Spleen (tissue), 11 donors: ENCODE measurements around the gene SLC35F3. TPM values are rescaled to one million over a fixed set of nuclear protein-coding genes. Genes with fewer than 3 reads are reported as not detected.

Experiments
- DNase-seq: peaks from one replicate; pipeline ENCODE4 v3.0.0-alpha.2; 2020
- H3K27ac ChIP-seq, 8 donors: fragments of 200-600 bp; sonication (generic) in 7 of 8; 1 replicate in 4 of 8; 2 replicates in 4 of 8; pipeline versions ENCODE4 v1.5.0 to v1.8.0; 2016 to 2021; ENCODE audit warnings: inconsistent platforms in 4 of 8, mild to moderate bottlenecking in 4 of 8, moderate library complexity in 1 of 8
- H3K27me3 ChIP-seq, 7 donors: fragments of 200-600 bp; sonication (generic) in 6 of 7; replicated peaks in 1 of 7; 1 replicate in 4 of 7; 2 replicates in 3 of 7; pipeline versions ENCODE4 v1.5.0 to v1.8.0; 2016 to 2021; ENCODE audit warnings: inconsistent platforms in 3 of 7, mild to moderate bottlenecking in 1 of 7
- H3K36me3 ChIP-seq, 6 donors: fragments of 200-600 bp; sonication (generic) in 5 of 6; 1 replicate in 4 of 6; 2 replicates in 2 of 6; pipeline versions ENCODE4 v1.5.0 to v1.8.0; 2016 to 2021; ENCODE audit warnings: inconsistent platforms in 2 of 6
- H3K4me1 ChIP-seq, 6 donors: fragments of 200-600 bp; sonication (generic) in 5 of 6; 1 replicate in 3 of 6; 2 replicates in 3 of 6; pipeline versions ENCODE4 v1.5.0 to v1.8.0; 2016 to 2021; ENCODE audit warnings: inconsistent platforms in 3 of 6
- H3K4me3 ChIP-seq, 8 donors: fragments of 200-600 bp; sonication (generic) in 7 of 8; 1 replicate in 4 of 8; 2 replicates in 4 of 8; pipeline versions ENCODE4 v1.5.0 to v1.8.0; 2016 to 2021; ENCODE audit warnings: inconsistent platforms in 4 of 8, mild to moderate bottlenecking in 4 of 8, moderate library complexity in 2 of 8
- H3K9me3 ChIP-seq, 8 donors: fragments of 200-600 bp; sonication (generic) in 7 of 8; 1 replicate in 4 of 8; 2 replicates in 4 of 8; pipeline versions ENCODE4 v1.5.0 to v1.8.0; 2016 to 2021; ENCODE audit warnings: inconsistent platforms in 4 of 8
- POLR2A ChIP-seq, 3 donors: fragments of 450-650 bp; IDR thresholded peaks; one replicate each; pipeline ENCODE4 v1.5.1; 2017; ENCODE audit warnings: antibody characterized with exemption in 3 of 3, mild to moderate bottlenecking in 1 of 3
- POLR2AphosphoS5 ChIP-seq, 3 donors: sonication (generic); formaldehyde crosslinking; IDR thresholded peaks; one replicate each; pipeline ENCODE4 v1.5.1; 2017; ENCODE audit warnings: antibody characterized with exemption in 3 of 3
- WGBS, 5 donors: extraction: QIAGEN DNeasy Blood & Tissue Kit in 3 of 5; methylation state at CpG; one replicate each; pipeline versions ENCODE4 v1.1.5 to v1.1.7; 2013 to 2018; 5-methylcytosine and 5-hydroxymethylcytosine counted together
- intact Hi-C: fragments of 100-400 bp; cut with DNase I; formaldehyde crosslinking; loops from one replicate; pipeline ENCODE4 v1.15.0; 2023; ENCODE audit warnings: low total_unique reads
- polyA plus RNA-seq, 3 donors: library from polyadenylated mRNA; stranded (reverse); fragments of 200-250 nt; gene quantifications; one replicate each; pipeline ENCODE4 v1.2.1, GENCODE V29; 2013
- total RNA-seq, 7 donors: library from RNA; depleted of rRNA in 3 of 7; stranded (reverse); fragments of >200 nt in 3 of 7; fragmentation: NEBNext Ultra II Directional in 4 of 7; extraction: Animal tissue kit (Norgen Biotek cat#: 25700) in 4 of 7; gene quantifications; one replicate each; pipeline versions ENCODE4 v1.1.0 to v1.2.1, GENCODE V29; 2016 to 2021
- TF ChIP-seq, protein P1 (sequence below), 11 experiments: fragments of 200-600 bp in 7 of 11; fragments of 450-650 bp in 4 of 11; sonication (generic) in 4 of 11; IDR thresholded peaks in 8 of 11; conservative IDR thresholded peaks in 3 of 11; 1 replicate in 7 of 11; 2 replicates in 4 of 11; pipeline versions ENCODE4 v1.4.0 to v1.8.0; 2016 to 2021; ENCODE audit warnings: antibody characterized with exemption in 11 of 11, inconsistent platforms in 4 of 11, mild to moderate bottlenecking in 1 of 11
- donor health status: healthy with polysubstance abuse.
- donor health status: DM: no; HTN: no; CAD: no; lungs with moderate emphysema.
- donor health status: DM: no; HTN: no; CAD: no.
- donor health status: Bipolar disorder and iron deficiency.
- donor health status: healthy.
- donor health status: DM: no; HTN: no; CAD: no.
- donor health status: DM: yes; HTN: yes; CAD: no.

Gene SLC35F3
- total and polyA plus RNA-seq, 10 donors = 0.03 to 0.44 (median 0.11) TPM; not detected in 5

DNA sequence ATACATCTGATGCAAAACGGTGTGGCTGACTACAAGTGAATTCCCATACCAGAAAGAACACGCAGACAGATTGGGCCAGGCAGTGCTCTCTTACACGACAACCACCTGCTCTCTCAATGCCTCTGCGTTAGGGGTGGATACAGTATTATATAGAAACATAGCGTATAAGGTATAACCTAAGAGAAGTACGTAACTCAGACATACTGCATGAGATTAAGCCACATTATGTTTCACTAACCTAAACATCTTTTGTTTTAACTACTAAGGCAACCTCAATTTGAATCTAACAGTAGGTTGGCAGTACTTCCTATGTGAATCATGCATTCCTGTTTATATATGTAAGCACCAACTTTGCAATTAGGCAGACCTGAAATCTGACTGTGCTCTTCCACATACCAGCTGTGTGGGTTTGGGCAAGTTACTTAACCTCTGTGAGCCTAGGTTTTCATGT, 410.6 kb downstream of the SLC35F3 start:
- no peak for TF ChIP-seq POLR2AphosphoS5 (IDR thresholded peaks at IDR 0.05)
- TF ChIP-seq, protein P1, sequence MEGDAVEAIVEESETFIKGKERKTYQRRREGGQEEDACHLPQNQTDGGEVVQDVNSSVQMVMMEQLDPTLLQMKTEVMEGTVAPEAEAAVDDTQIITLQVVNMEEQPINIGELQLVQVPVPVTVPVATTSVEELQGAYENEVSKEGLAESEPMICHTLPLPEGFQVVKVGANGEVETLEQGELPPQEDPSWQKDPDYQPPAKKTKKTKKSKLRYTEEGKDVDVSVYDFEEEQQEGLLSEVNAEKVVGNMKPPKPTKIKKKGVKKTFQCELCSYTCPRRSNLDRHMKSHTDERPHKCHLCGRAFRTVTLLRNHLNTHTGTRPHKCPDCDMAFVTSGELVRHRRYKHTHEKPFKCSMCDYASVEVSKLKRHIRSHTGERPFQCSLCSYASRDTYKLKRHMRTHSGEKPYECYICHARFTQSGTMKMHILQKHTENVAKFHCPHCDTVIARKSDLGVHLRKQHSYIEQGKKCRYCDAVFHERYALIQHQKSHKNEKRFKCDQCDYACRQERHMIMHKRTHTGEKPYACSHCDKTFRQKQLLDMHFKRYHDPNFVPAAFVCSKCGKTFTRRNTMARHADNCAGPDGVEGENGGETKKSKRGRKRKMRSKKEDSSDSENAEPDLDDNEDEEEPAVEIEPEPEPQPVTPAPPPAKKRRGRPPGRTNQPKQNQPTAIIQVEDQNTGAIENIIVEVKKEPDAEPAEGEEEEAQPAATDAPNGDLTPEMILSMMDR (IDR thresholded peaks at IDR 0.05 in 8 of 11, conservative IDR thresholded peaks at IDR 0.05 in 3 of 11) = no peak
- TF ChIP-seq POLR2A (IDR thresholded peaks at IDR 0.05) = no peak
- DNase-seq = no peak
- Histone ChIP-seq H3K36me3 (no peaks in the 10 kb centered on the region), H3K4me3 (no peak overlapping the region), H3K27ac (peak overlapping the region in 5 of 8 donors; percentile 59 to 81 (median 74)), H3K4me1 (peaks cover 0 to 45% (median 4%) of the 10 kb centered on the region in 6 donors), H3K9me3 (no peaks in the 10 kb centered on the region), H3K27me3 (peaks cover 0 to 17% (median 0%) of the 10 kb centered on the region in 7 donors)
- 35 to 86% (median 62%) methylated on average over 6 of the region's 6 CpGs for WGBS, 5 donors
- intact Hi-C loops = no loop called here

DNA sequence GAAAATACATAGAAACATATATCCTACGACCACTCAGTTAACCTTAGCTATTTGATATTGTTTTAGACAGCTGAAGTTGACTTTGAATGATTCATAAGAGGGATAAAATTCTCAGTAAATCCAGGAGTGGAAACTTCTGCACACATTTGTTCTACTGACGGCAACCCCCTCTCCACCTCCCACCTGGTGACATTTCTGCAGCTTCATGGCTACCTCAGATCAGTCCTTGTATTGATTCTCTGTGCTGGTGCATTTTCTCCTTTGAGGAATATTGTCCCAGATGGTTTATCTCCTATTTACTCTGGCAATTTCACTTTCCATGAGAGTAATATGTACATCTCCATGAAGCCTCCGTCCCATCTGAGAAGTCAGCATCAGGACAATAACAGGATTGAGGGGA, 411.1 kb downstream of the SLC35F3 start:
- Histone ChIP-seq H3K9me3 (no peaks in the 10 kb centered on the region), H3K4me1 (peaks cover 0 to 40% (median 2%) of the 10 kb centered on the region in 6 donors), H3K36me3 (no peaks in the 10 kb centered on the region), H3K4me3 (no peak overlapping the region), H3K27me3 (peaks cover 0 to 17% (median 0%) of the 10 kb centered on the region in 7 donors), H3K27ac (peak overlapping the region in 5 of 8 donors; percentile 41 to 81 (median 74))
- no peak for DNase-seq
- TF ChIP-seq POLR2AphosphoS5 (IDR thresholded peaks at IDR 0.05) (no peak), POLR2A (IDR thresholded peaks at IDR 0.05) (no peak)
- TF ChIP-seq, protein P1 (IDR thresholded peaks at IDR 0.05 in 8 of 11, conservative IDR thresholded peaks at IDR 0.05 in 3 of 11) = no peak
- intact Hi-C loops = no loop called here
- WGBS, 5 donors = 68 to 86% (median 69%) methylated on average over 3 of the region's 3 CpGs

DNA sequence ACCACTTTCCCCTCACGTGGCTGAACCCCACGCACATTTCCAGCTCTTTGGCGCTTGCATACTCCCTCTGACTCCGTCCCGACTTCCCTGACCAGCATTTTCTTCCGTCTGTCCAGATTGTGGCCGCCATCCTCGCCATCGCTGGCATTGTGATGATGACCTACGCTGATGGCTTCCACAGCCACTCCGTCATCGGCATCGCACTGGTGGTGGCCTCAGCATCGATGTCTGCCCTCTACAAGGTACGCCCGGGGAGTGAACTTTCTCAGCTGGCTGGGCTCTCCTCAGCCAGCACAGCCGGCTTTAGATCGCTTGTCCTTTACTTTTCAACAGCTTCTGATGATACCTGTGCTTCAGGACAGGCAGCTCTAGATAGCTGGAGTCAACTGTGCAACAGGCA, 412.0 kb downstream of the SLC35F3 start:
- intact Hi-C loops = no loop called here
- no peak for TF ChIP-seq POLR2A (IDR thresholded peaks at IDR 0.05)
- TF ChIP-seq, protein P1 (IDR thresholded peaks at IDR 0.05 in 8 of 11, conservative IDR thresholded peaks at IDR 0.05 in 3 of 11) = no peak
- no peak for TF ChIP-seq POLR2AphosphoS5 (IDR thresholded peaks at IDR 0.05)
- 89 to 98% (median 93%) methylated on average over 18 of the region's 18 CpGs for WGBS, 5 donors

DNA sequence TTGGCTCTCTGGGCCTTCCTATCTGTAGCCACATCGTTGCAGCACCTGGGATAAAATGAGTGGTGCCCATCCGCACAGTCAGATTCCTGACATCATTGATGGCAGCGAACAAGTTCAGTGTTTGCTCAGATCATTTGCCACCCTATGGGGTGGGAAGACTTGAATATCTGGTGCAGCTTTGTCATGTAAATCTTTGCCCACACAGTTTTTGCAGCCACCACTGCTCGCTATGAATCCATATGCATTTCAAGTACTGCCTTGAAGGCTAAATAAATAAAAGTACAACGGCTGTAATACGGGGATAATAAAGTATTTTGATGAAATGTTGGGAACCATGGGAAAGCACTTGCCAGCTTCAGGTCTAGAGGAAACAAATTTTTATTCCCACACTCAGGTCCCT, 412.5 kb downstream of the SLC35F3 start:
- no peak for DNase-seq
- TF ChIP-seq POLR2AphosphoS5 (IDR thresholded peaks at IDR 0.05) (no peak), POLR2A (IDR thresholded peaks at IDR 0.05) (no peak)
- TF ChIP-seq, protein P1 (IDR thresholded peaks at IDR 0.05 in 8 of 11, conservative IDR thresholded peaks at IDR 0.05 in 3 of 11) = no peak
- H3K4me3 ChIP-seq = no peak overlapping the region
- H3K36me3 ChIP-seq = no peaks in the 10 kb centered on the region
- intact Hi-C loops = no loop called here
- peaks cover 0 to 40% (median 2%) of the 10 kb centered on the region in 6 donors for H3K4me1 ChIP-seq
- H3K27me3 ChIP-seq = peaks cover 0 to 26% (median 0%) of the 10 kb centered on the region in 7 donors
- no peaks in the 10 kb centered on the region for H3K9me3 ChIP-seq
- WGBS, 5 donors = 68 to 90% (median 80%) methylated on average over 6 of the region's 6 CpGs
- peak overlapping the region in 2 of 8 donors; percentile 78 to 81 for H3K27ac ChIP-seq

More for the DNA sequence above, 412.0 kb downstream of the SLC35F3 start:
- H3K27ac ChIP-seq = peak overlapping the region in 4 of 8 donors; percentile 41 to 81 (median 70)
- no peaks in the 10 kb centered on the region for H3K36me3 ChIP-seq
- DNase-seq = no peak
- peaks cover 0 to 40% (median 2%) of the 10 kb centered on the region in 6 donors for H3K4me1 ChIP-seq
- H3K27me3 ChIP-seq = peaks cover 0 to 24% (median 0%) of the 10 kb centered on the region in 7 donors
- H3K9me3 ChIP-seq = no peaks in the 10 kb centered on the region
- H3K4me3 ChIP-seq = no peak overlapping the region
